IMR-90 (cell line): Measurements from ENCODE around the gene NUDT3. TPM values are rescaled to one million over a fixed set of nuclear protein-coding genes. Genes with fewer than 3 reads are reported as not detected.

Experiments
- ATAC-seq: fragments of 200-7000 bp; cut with Tn5 transposase; 2 replicates; pipeline ENCODE4 v1.9.1; 2020; ENCODE audit warnings: low read depth, mild to moderate bottlenecking, moderate library complexity
- BruUV-seq: library from RNA; stranded (reverse); fragments of 400-500 nt; replicated peaks from 2 replicates; lab custom pipeline; 2021; lab: Mats Ljungman, UMichigan
- CTCF ChIA-PET: fragments of 300-600 bp; formaldehyde crosslinking; extraction: SDS; loops from one replicate; lab custom pipeline; 2021; ENCODE audit warnings: antibody characterized with exemption; lab: Yijun Ruan, JAX
- POLR2A ChIA-PET: fragments of 300-600 bp; sonication (Branson Sonifier 250); formaldehyde crosslinking; loops from one replicate; lab custom pipeline; 2022; ENCODE audit warnings: antibody characterized with exemption; ENCODE audit not compliant: unreplicated experiment; lab: Charles Lee
- DNase-seq: peaks from one replicate; pipeline ENCODE4 v3.0.0; 2013
- H2AFZ ChIP-seq: replicated peaks from 2 replicates; pipeline ENCODE3; 2013; ENCODE audit warnings: low read length, mild to moderate bottlenecking; ENCODE audit not compliant: poor library complexity
- H2AK5ac ChIP-seq: 2 replicates; pipeline ENCODE4 v1.6.1; 2013; ENCODE audit warnings: low read depth, low read length, inconsistent platforms
- H2AK9ac ChIP-seq: replicated peaks from 2 replicates; pipeline ENCODE3; 2013; ENCODE audit warnings: mild to moderate bottlenecking, low read depth, low read length, moderate library complexity; ENCODE audit not compliant: poor library complexity
- H2BK120ac ChIP-seq: 2 replicates; pipeline ENCODE4 v1.6.1; 2013; ENCODE audit warnings: low read depth, low read length, inconsistent platforms
- H2BK15ac ChIP-seq: 3 replicates; pipeline ENCODE4 v1.6.1; 2013; ENCODE audit warnings: low read depth, low read length, inconsistent platforms
- H2BK20ac ChIP-seq: 2 replicates; pipeline ENCODE4 v1.6.1; 2013; ENCODE audit warnings: low read depth, mild to moderate bottlenecking, inconsistent platforms, low read length, moderate library complexity
- H2BK5ac ChIP-seq: 2 replicates; pipeline ENCODE4 v1.6.1; 2013; ENCODE audit warnings: mild to moderate bottlenecking, low read depth, low read length, inconsistent platforms; ENCODE audit not compliant: poor library complexity, severe bottlenecking
- H3K14ac ChIP-seq: replicated peaks from 2 replicates; pipeline ENCODE4 v1.6.1; 2013; ENCODE audit warnings: low read depth, low read length, inconsistent platforms
- H3K18ac ChIP-seq: 2 replicates; pipeline ENCODE4 v1.6.1; 2013; ENCODE audit warnings: low read depth, low read length, control low read depth
- H3K23ac ChIP-seq: 2 replicates; pipeline ENCODE4 v1.6.1; 2013; ENCODE audit warnings: low read depth, low read length, inconsistent platforms
- H3K27ac ChIP-seq: 2 replicates; pipeline ENCODE4 v1.5.1; 2013; ENCODE audit warnings: mild to moderate bottlenecking, control low read depth, low read length; ENCODE audit not compliant: insufficient read depth
- H3K27me3 ChIP-seq: 2 replicates; pipeline ENCODE4 v1.6.1; 2013; ENCODE audit warnings: low read length; ENCODE audit not compliant: control insufficient read depth, insufficient read depth
- H3K36me3 ChIP-seq: 2 replicates; pipeline ENCODE4 v1.6.1; 2013; ENCODE audit warnings: low read length, mixed read lengths; ENCODE audit not compliant: control insufficient read depth, insufficient read depth
- H3K4ac ChIP-seq: 2 replicates; pipeline ENCODE4 v1.6.1; 2013; ENCODE audit warnings: low read depth, low read length, inconsistent platforms
- H3K4me1 ChIP-seq: 2 replicates; pipeline ENCODE4 v1.6.1; 2013; ENCODE audit warnings: low read length, mixed read lengths; ENCODE audit not compliant: control insufficient read depth, insufficient read depth
- H3K4me2 ChIP-seq: 2 replicates; pipeline ENCODE4 v1.6.1; 2013; ENCODE audit warnings: low read depth, mild to moderate bottlenecking, control low read depth, low read length, moderate library complexity
- H3K4me3 ChIP-seq: 2 replicates; pipeline ENCODE4 v1.5.1; 2013; ENCODE audit warnings: low read depth, mild to moderate bottlenecking, control low read depth, low read length, moderate library complexity; ENCODE audit not compliant: insufficient read depth
- H3K56ac ChIP-seq: 2 replicates; pipeline ENCODE4 v1.6.1; 2013; ENCODE audit warnings: low read length, inconsistent platforms; ENCODE audit not compliant: insufficient read depth; ENCODE audit errors: extremely low read depth
- H3K79me1 ChIP-seq, 2 experiments: 2 replicates each; pipeline ENCODE4 v1.6.1; 2013; ENCODE audit warnings: low read length in 2 of 2, inconsistent platforms in 1 of 2, low read depth in 1 of 2
- H3K9ac ChIP-seq: 2 replicates; pipeline ENCODE4 v1.6.1; 2013; ENCODE audit warnings: low read depth, low read length, control low read depth
- H3K9me1 ChIP-seq: 2 replicates; pipeline ENCODE4 v1.6.1; 2013; ENCODE audit warnings: low read length, inconsistent platforms; ENCODE audit not compliant: insufficient read depth
- H3K9me3 ChIP-seq: 2 replicates; pipeline ENCODE4 v1.6.1; 2013; ENCODE audit warnings: low read length; ENCODE audit not compliant: control insufficient read depth, insufficient read depth
- H4K20me1 ChIP-seq: 2 replicates; pipeline ENCODE4 v1.6.1; 2013; ENCODE audit warnings: low read length, inconsistent platforms; ENCODE audit not compliant: insufficient read depth
- H4K5ac ChIP-seq: 2 replicates; pipeline ENCODE4 v1.6.1; 2013; ENCODE audit warnings: mild to moderate bottlenecking, low read depth, low read length, control low read depth
- H4K8ac ChIP-seq, 2 experiments: 2 replicates each; pipeline ENCODE4 v1.6.1; 2013; ENCODE audit warnings: low read depth in 2 of 2, low read length in 2 of 2, control low read depth in 1 of 2, inconsistent platforms in 1 of 2
- H4K91ac ChIP-seq: 2 replicates; pipeline ENCODE4 v1.6.1; 2013; ENCODE audit warnings: low read depth, low read length, inconsistent platforms; ENCODE audit not compliant: insufficient read depth
- BHLHE40 ChIP-seq: fragments of 150-350 bp; IDR thresholded peaks from 2 replicates; pipeline ENCODE4 v1.6.1; 2016; ENCODE audit warnings: mild to moderate bottlenecking, low read depth, low read length
- CEBPB ChIP-seq: IDR thresholded peaks from 2 replicates; pipeline ENCODE4 v1.6.1; 2012; ENCODE audit warnings: low read depth, low read length, improper control_type of control experiment
- CHD1 ChIP-seq: IDR thresholded peaks from 2 replicates; pipeline ENCODE4 v1.6.1; 2012; ENCODE audit warnings: low read depth, low read length, improper control_type of control experiment
- CTCF ChIP-seq: conservative IDR thresholded peaks from 2 replicates; pipeline ENCODE4 v1.5.1; 2012; ENCODE audit warnings: mild to moderate bottlenecking, low read depth, low read length, improper control_type of control experiment
- ELK1 ChIP-seq: fragments of 150-350 bp; IDR thresholded peaks from 2 replicates; pipeline ENCODE4 v1.6.1; 2016; ENCODE audit warnings: low read depth, mild to moderate bottlenecking, low read length, moderate library complexity, borderline replicate concordance
- FOS ChIP-seq: fragments of 150-350 bp; IDR thresholded peaks from 2 replicates; pipeline ENCODE4 v1.6.1; 2016; ENCODE audit warnings: low read depth, low read length
- MAFK ChIP-seq: IDR thresholded peaks from 2 replicates; pipeline ENCODE4 v1.6.1; 2012; ENCODE audit warnings: low read depth, low read length, improper control_type of control experiment
- MAZ ChIP-seq: IDR thresholded peaks from 2 replicates; pipeline ENCODE4 v1.6.1; 2012; ENCODE audit warnings: low read depth, mild to moderate bottlenecking, low read length, improper control_type of control experiment, moderate library complexity, borderline replicate concordance
- MXI1 ChIP-seq: IDR thresholded peaks from 2 replicates; pipeline ENCODE4 v1.6.1; 2012; ENCODE audit warnings: low read depth, mild to moderate bottlenecking, low read length, moderate library complexity, borderline replicate concordance
- NFE2L2 ChIP-seq: fragments of 150-350 bp; IDR thresholded peaks from 2 replicates; pipeline ENCODE4 v1.6.1; 2016; ENCODE audit warnings: low read depth, mild to moderate bottlenecking, low read length
- POLR2A ChIP-seq: IDR thresholded peaks from 2 replicates; pipeline ENCODE4 v1.6.1; 2012; ENCODE audit warnings: mild to moderate bottlenecking, low read depth, low read length
- RAD21 ChIP-seq: IDR thresholded peaks from 2 replicates; pipeline ENCODE4 v1.6.1; 2012; ENCODE audit warnings: low read length, improper control_type of control experiment
- RCOR1 ChIP-seq: IDR thresholded peaks from 2 replicates; pipeline ENCODE4 v1.6.1; 2012; ENCODE audit warnings: mild to moderate bottlenecking, low read length, improper control_type of control experiment; ENCODE audit not compliant: insufficient replicate concordance
- RFX5 ChIP-seq: IDR thresholded peaks from 2 replicates; pipeline ENCODE4 v1.8.0; 2012; ENCODE audit warnings: low read depth, mild to moderate bottlenecking, low read length, moderate library complexity
- SMC3 ChIP-seq: fragments of 150-350 bp; IDR thresholded peaks from 2 replicates; pipeline ENCODE4 v1.6.1; 2016; ENCODE audit warnings: low read depth, mild to moderate bottlenecking, antibody characterized with exemption, low read length, moderate library complexity
- WGBS, 2 experiments: methylation state at CpG; one replicate each; pipeline versions ENCODE4 v1.1.5 to v1.1.7; 2013; ENCODE audit warnings: missing lambda C conversion rate in 2 of 2; ENCODE audit not compliant: insufficient read length in 1 of 2; ENCODE audit errors: extremely low coverage in 2 of 2; 5-methylcytosine and 5-hydroxymethylcytosine counted together
- dilution Hi-C: fragments of 300-500 bp; cut with HindIII; formaldehyde crosslinking; loops from one replicate; pipeline ENCODE4 v1.14.3; 2018; ENCODE audit warnings: low sequenced_read_pairs; ENCODE audit not compliant: unreplicated experiment
- in situ Hi-C: fragments of 300-500 bp; cut with MboI; formaldehyde crosslinking; loops from 3 replicates; pipeline ENCODE4 v1.14.3; 2019; ENCODE audit warnings: low sequenced_read_pairs, inconsistent platforms, mixed read lengths
- intact Hi-C: fragments of 100-400 bp; cut with micrococcal nuclease; formaldehyde crosslinking; loops from 2 replicates; pipeline ENCODE4 v1.10.0; 2022
- polyA plus RNA-seq, 3 experiments: library from polyadenylated mRNA; depleted of rRNA; stranded (reverse); fragments of >200 nt; gene quantifications; 2 replicates each; pipeline ENCODE4 v1.2.3, GENCODE V29; 2012; ENCODE audit warnings: low replicate concordance in 1 of 3
- total RNA-seq: library from RNA; depleted of rRNA; stranded (reverse); fragments of >200 nt; gene quantifications from 2 replicates; pipeline ENCODE4 v1.2.3, GENCODE V29; 2012
- TF ChIP-seq, protein P1 (sequence below): fragments of 150-350 bp; IDR thresholded peaks from 2 replicates; pipeline ENCODE4 v1.6.1; 2017; ENCODE audit warnings: mild to moderate bottlenecking, antibody characterized with exemption, low read length, low read depth

The NUDT3 gene
- total and polyA plus RNA-seq, 2 of the 4 experiments (the other 2 are of a cell fraction): 10.1 to 17.2 TPM

GRCh38 chr6:34239500-34239825, 153.0 kb downstream of the NUDT3 start:
- Histone ChIP-seq H4K8ac (peak overlapping the region in 1 of 2 experiments; percentile 37; a peak in 1 of 4 replicates), H3K27me3 (no peaks in the 10 kb centered on the region), H4K20me1 (peaks cover 29% of the 10 kb centered on the region), H2BK20ac (no peak overlapping the region), H3K9me1 (peaks cover 28% of the 10 kb centered on the region), H3K9ac (no peak overlapping the region; the same call in 1 of the 2 replicates), H2BK5ac (peak overlapping the region; percentile 3), H2BK15ac (no peak overlapping the region), H3K18ac (no peak overlapping the region), H2AK9ac (peak overlapping the region; percentile 23), H3K4ac (peak overlapping the region; percentile 71; the same call in 1 of the 2 replicates), H3K4me2 (peak overlapping the region; percentile 53; the same call in 1 of the 2 replicates), H3K27ac (no peak overlapping the region), H3K56ac (no peak overlapping the region), H3K9me3 (no peaks in the 10 kb centered on the region), H2AFZ (no peak overlapping the region), H3K14ac (peak overlapping the region; percentile 50; the same call in 1 of the 2 replicates), H3K36me3 (peaks cover 24% of the 10 kb centered on the region), H3K23ac (peak overlapping the region; percentile 97), H2AK5ac (peak overlapping the region; percentile 31; the same call in 1 of the 2 replicates), H3K79me1 (peaks cover 14 to 52% of the 10 kb centered on the region in 2 experiments), H4K91ac (peak overlapping the region; percentile 23; the same call in 1 of the 2 replicates), H3K4me1 (peaks cover 38% of the 10 kb centered on the region), H4K5ac (no peak overlapping the region), H2BK120ac (peak overlapping the region; percentile 11; the same call in 1 of the 2 replicates), H3K4me3 (no peak overlapping the region)
- no peak for TF ChIP-seq RCOR1
- no peak for TF ChIP-seq CTCF
- no peak for TF ChIP-seq CHD1
- no peak for TF ChIP-seq MAZ
- no peak for TF ChIP-seq POLR2A
- TF ChIP-seq FOS: no peak
- TF ChIP-seq SMC3: no peak
- TF ChIP-seq RAD21: no peak
- TF ChIP-seq ELK1: no peak
- TF ChIP-seq NFE2L2: no peak
- no peak for TF ChIP-seq BHLHE40
- TF ChIP-seq, protein P1, sequence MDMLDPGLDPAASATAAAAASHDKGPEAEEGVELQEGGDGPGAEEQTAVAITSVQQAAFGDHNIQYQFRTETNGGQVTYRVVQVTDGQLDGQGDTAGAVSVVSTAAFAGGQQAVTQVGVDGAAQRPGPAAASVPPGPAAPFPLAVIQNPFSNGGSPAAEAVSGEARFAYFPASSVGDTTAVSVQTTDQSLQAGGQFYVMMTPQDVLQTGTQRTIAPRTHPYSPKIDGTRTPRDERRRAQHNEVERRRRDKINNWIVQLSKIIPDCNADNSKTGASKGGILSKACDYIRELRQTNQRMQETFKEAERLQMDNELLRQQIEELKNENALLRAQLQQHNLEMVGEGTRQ: no peak
- no peak for TF ChIP-seq MAFK
- no peak for TF ChIP-seq CEBPB
- TF ChIP-seq RFX5: no peak
- TF ChIP-seq MXI1: no peak
- CTCF ChIA-PET: interaction anchor here (1.1 kb wide), 1 partner anchor 44 kb away, joined by 3 read pairs; no protein-coding TSS in a partner anchor
- intact Hi-C loops: loop anchor here (5.0 kb wide), 1 partner anchor 42 kb away; no protein-coding TSS in a partner anchor
- POLR2A ChIA-PET: no interaction called here
- no peak for DNase-seq
- TSS peak; percentile 44 for BruUV-seq
- dilution Hi-C loops: no loop called here
- no peak for ATAC-seq
- in situ Hi-C loops: no loop called here
- no CpG with 5 or more reads among the region's 3 CpGs for WGBS, 2 experiments
